ENCODE results near the gene CTNNA3. TPM values are rescaled to one million over a fixed set of nuclear protein-coding genes. Genes with fewer than 3 reads are reported as not detected.

CTNNA3 gene
- total RNA-seq, 1 experiment from 2014 or later, result 0.20 TPM

- ChIA-PET CTCF (interaction anchor here (0.5 kb wide), 1 partner anchor 169 kb away, joined by 3 read pairs; no protein-coding TSS in a partner anchor), POLR2A (no interaction called here)
- Mint-ChIP-seq H3K36me3 (ENCODE audit: insufficient read depth, unreplicated experiment) (no peaks in the 10 kb centered on the region), H3K27ac (ENCODE audit: unreplicated experiment) (no peak overlapping the region), H3K4me3 (ENCODE audit: unreplicated experiment) (no peak overlapping the region), H3K27me3 (ENCODE audit: insufficient read depth, unreplicated experiment) (peaks cover 11% of the 10 kb centered on the region), H3K4me1 (ENCODE audit: low read depth, unreplicated experiment) (no peaks in the 10 kb centered on the region), H3K9me3 (ENCODE audit: unreplicated experiment) (peaks cover 12% of the 10 kb centered on the region)
- H3K4me1 ChIP-seq, result no peaks in the 10 kb centered on the region
- intact Hi-C loops (cut with micrococcal nuclease; ENCODE audit: unreplicated experiment), result no loop called here
- no peaks in the 10 kb centered on the region for H3K27me3 ChIP-seq (replicated peaks; ENCODE audit: control insufficient read depth, insufficient read depth, low read length)
- H3K4me3 ChIP-seq (ENCODE audit: low read depth, low read length), result no peak overlapping the region
- no TSS peak for BruUV-seq (replicated peaks)
- TF ChIP-seq CTCF (IDR thresholded peaks at IDR 0.05; ENCODE audit: insufficient read depth in 1 of 2, low read depth in 1 of 2, low read length in 1 of 2, severe bottlenecking in 1 of 2, unreplicated experiment in 1 of 2), result no peak
- no peaks in the 10 kb centered on the region for H3K36me3 ChIP-seq (ENCODE audit: control insufficient read depth, insufficient read depth, low read length)
- no peak for DNase-seq
- H3K9me3 ChIP-seq, result no peaks in the 10 kb centered on the region
These were observed 951.1 kb downstream of the CTNNA3 start for GRCh38 chr10:66744915-66745314.

- ChIA-PET CTCF (no interaction called here), POLR2A (no interaction called here)
- Histone ChIP-seq H3K4me1 (no peaks in the 10 kb centered on the region), H3K36me3 (ENCODE audit: control insufficient read depth, insufficient read depth, low read length) (no peaks in the 10 kb centered on the region), H3K4me3 (ENCODE audit: low read depth, low read length) (no peak overlapping the region), H3K9me3 (no peaks in the 10 kb centered on the region), H3K27me3 (replicated peaks; ENCODE audit: control insufficient read depth, insufficient read depth, low read length) (no peaks in the 10 kb centered on the region)
- Mint-ChIP-seq H3K4me1 (ENCODE audit: low read depth, unreplicated experiment) (no peaks in the 10 kb centered on the region), H3K36me3 (ENCODE audit: insufficient read depth, unreplicated experiment) (no peaks in the 10 kb centered on the region), H3K27me3 (ENCODE audit: insufficient read depth, unreplicated experiment) (peaks cover under 1% of the 10 kb centered on the region), H3K4me3 (ENCODE audit: unreplicated experiment) (no peak overlapping the region), H3K9me3 (ENCODE audit: unreplicated experiment) (no peaks in the 10 kb centered on the region), H3K27ac (ENCODE audit: unreplicated experiment) (no peak overlapping the region)
- no peak for TF ChIP-seq CTCF (IDR thresholded peaks at IDR 0.05; ENCODE audit: insufficient read depth in 1 of 2, low read depth in 1 of 2, low read length in 1 of 2, severe bottlenecking in 1 of 2, unreplicated experiment in 1 of 2)
- DNase-seq, result no peak
- BruUV-seq (replicated peaks), result no TSS peak
- intact Hi-C loops (cut with micrococcal nuclease; ENCODE audit: unreplicated experiment), result no loop called here
These were observed 958.8 kb downstream of the CTNNA3 start for GRCh38 chr10:66737241-66737640.

GRCh38 chr10:66723608-66724400, 972.2 kb downstream of the CTNNA3 start:
- Mint-ChIP-seq H3K9me3 (ENCODE audit: unreplicated experiment) (no peaks in the 10 kb centered on the region), H3K36me3 (ENCODE audit: insufficient read depth, unreplicated experiment) (no peaks in the 10 kb centered on the region), H3K27ac (ENCODE audit: unreplicated experiment) (no peak overlapping the region), H3K27me3 (ENCODE audit: insufficient read depth, unreplicated experiment) (peaks cover 6% of the 10 kb centered on the region), H3K4me3 (ENCODE audit: unreplicated experiment) (no peak overlapping the region), H3K4me1 (ENCODE audit: low read depth, unreplicated experiment) (no peaks in the 10 kb centered on the region)
- H3K4me1 ChIP-seq, result no peaks in the 10 kb centered on the region
- no peak for DNase-seq
- TF ChIP-seq CTCF (IDR thresholded peaks at IDR 0.05; ENCODE audit: insufficient read depth in 1 of 2, low read depth in 1 of 2, low read length in 1 of 2, severe bottlenecking in 1 of 2, unreplicated experiment in 1 of 2), result no peak
- intact Hi-C loops (cut with micrococcal nuclease; ENCODE audit: unreplicated experiment), result no loop called here
- ChIA-PET CTCF (interaction anchor here (0.6 kb wide), 1 partner anchor 17 kb away, joined by 4 read pairs; no protein-coding TSS in a partner anchor), POLR2A (no interaction called here)
- H3K9me3 ChIP-seq, result no peaks in the 10 kb centered on the region
- no TSS peak for BruUV-seq (replicated peaks)
- H3K4me3 ChIP-seq (ENCODE audit: low read depth, low read length), result no peak overlapping the region
- no peaks in the 10 kb centered on the region for H3K36me3 ChIP-seq (ENCODE audit: control insufficient read depth, insufficient read depth, low read length)
- H3K27me3 ChIP-seq (replicated peaks; ENCODE audit: control insufficient read depth, insufficient read depth, low read length), result no peaks in the 10 kb centered on the region

Data from Caco-2 (cell line).